ENCODE data around the gene SYNDIG1. TPM values are rescaled to one million over a fixed set of nuclear protein-coding genes. Genes with fewer than 3 reads are reported as not detected.
A peak's percentile ranks its signal among the peaks of the same experiment; 100 is the strongest.

Gene SYNDIG1
- polyA plus RNA-seq, 1 of the 3 experiments (the other 2 are of a cell fraction), result not detected

- no peak for TF ChIP-seq TEAD4 (IDR thresholded peaks at IDR 0.05; ENCODE audit: borderline replicate concordance, insufficient read depth)
These were observed 222.5 kb downstream of the SYNDIG1 start (continued) for GRCh38 chr20:24691901-24692351.

- peak; percentile 1 for DNase-seq
- CTCF ChIA-PET, result no interaction called here
These were observed 223.2 kb downstream of the SYNDIG1 start for GRCh38 chr20:24692446-24693200.

GRCh38 chr20:24693466-24694156 is 224.2 kb downstream of the SYNDIG1 start:
- H3K9me3 ChIP-seq, result no peaks in the 10 kb centered on the region
- ChIA-PET POLR2A (no interaction called here), CTCF (no interaction called here)
- H3K9me2 ChIP-seq, result no peaks in the 10 kb centered on the region
- H3F3A ChIP-seq (replicated peaks; ENCODE audit: insufficient read depth), result no peaks in the 10 kb centered on the region
- H3K4me2 ChIP-seq, result no peak overlapping the region
- H3K4me3 ChIP-seq (ENCODE audit: low read depth in 2 of 2, low read length in 1 of 2), result no peak overlapping the region
- TF ChIP-seq FOXJ3 (CRISPR knock-in tag; IDR thresholded peaks at IDR 0.05), result no peak
- TF ChIP-seq FOXM1 (IDR thresholded peaks at IDR 0.05; ENCODE audit: low read depth), result no peak
- TF ChIP-seq SIN3A (IDR thresholded peaks at IDR 0.05; ENCODE audit: borderline replicate concordance, low read depth, low read length), result no peak
- TF ChIP-seq SMC3 (IDR thresholded peaks at IDR 0.05; ENCODE audit: low read depth, low read length), result no peak
- TF ChIP-seq TEAD4 (IDR thresholded peaks at IDR 0.05; ENCODE audit: borderline replicate concordance, insufficient read depth), result no peak
- no peak for TF ChIP-seq JUND (IDR thresholded peaks at IDR 0.05)
- TF ChIP-seq IRF3 (IDR thresholded peaks at IDR 0.05; ENCODE audit: low read depth, low read length), result no peak
- TF ChIP-seq TAF1 (IDR thresholded peaks at IDR 0.05; ENCODE audit: borderline replicate concordance, low read depth, low read length), result no peak
- H3K4me1 ChIP-seq (ENCODE audit: control insufficient read depth in 1 of 2, insufficient read depth in 2 of 2, low read depth in 1 of 2, low read length in 1 of 2), result no peaks in the 10 kb centered on the region; a peak in 1 of 4 replicates
- H3K27me3 ChIP-seq (ENCODE audit: insufficient read depth), result no peaks in the 10 kb centered on the region
- WGBS (ENCODE audit: low lambda C conversion rate), result 38% methylated on average over 9 of the region's 9 CpGs
- peak; percentile 8 for DNase-seq
- H3K36me3 ChIP-seq (replicated peaks in 1 of 2; ENCODE audit: control insufficient read depth in 1 of 2, insufficient read depth in 2 of 2, low read length in 1 of 2), result no peaks in the 10 kb centered on the region
- no peak overlapping the region for H3K27ac ChIP-seq (ENCODE audit: low read depth in 2 of 2, low read length in 1 of 2)
- H4K20me1 ChIP-seq (ENCODE audit: insufficient read depth), result no peaks in the 10 kb centered on the region
- no peak overlapping the region for H2AFZ ChIP-seq (ENCODE audit: low read depth)
- H3K9ac ChIP-seq, result no peak overlapping the region
- H3K79me2 ChIP-seq (ENCODE audit: insufficient read depth), result no peaks in the 10 kb centered on the region

More at GRCh38 chr20:24692446-24693200, 223.2 kb downstream of the SYNDIG1 start:
- Histone ChIP-seq H4K20me1 (ENCODE audit: insufficient read depth) (no peaks in the 10 kb centered on the region), H3K9me2 (no peaks in the 10 kb centered on the region), H2AFZ (ENCODE audit: low read depth) (no peak overlapping the region), H3K9ac (no peak overlapping the region), H3K4me3 (ENCODE audit: low read depth in 2 of 2, low read length in 1 of 2) (no peak overlapping the region), H3K9me3 (peaks cover 3% of the 10 kb centered on the region; the same call in 1 of the 2 replicates), H3K36me3 (replicated peaks in 1 of 2; ENCODE audit: control insufficient read depth in 1 of 2, insufficient read depth in 2 of 2, low read length in 1 of 2) (no peaks in the 10 kb centered on the region), H3F3A (replicated peaks; ENCODE audit: insufficient read depth) (no peaks in the 10 kb centered on the region), H3K27ac (ENCODE audit: low read depth in 2 of 2, low read length in 1 of 2) (no peak overlapping the region), H3K27me3 (ENCODE audit: insufficient read depth) (no peaks in the 10 kb centered on the region), H3K79me2 (ENCODE audit: insufficient read depth) (no peaks in the 10 kb centered on the region), H3K4me2 (no peak overlapping the region), H3K4me1 (ENCODE audit: control insufficient read depth in 1 of 2, insufficient read depth in 2 of 2, low read depth in 1 of 2, low read length in 1 of 2) (no peaks in the 10 kb centered on the region)
- 37% methylated on average over 5 of the region's 14 CpGs for WGBS (ENCODE audit: low lambda C conversion rate)
- TF ChIP-seq EZH2phosphoT487 (IDR thresholded peaks at IDR 0.05; ENCODE audit: borderline replicate concordance, low read depth), result no peak
- TF ChIP-seq MXI1 (IDR thresholded peaks at IDR 0.05; ENCODE audit: low read depth, low read length), result no peak
- TF ChIP-seq NFIC (IDR thresholded peaks at IDR 0.05; ENCODE audit: borderline replicate concordance), result no peak
- no peak for TF ChIP-seq TEAD4 (IDR thresholded peaks at IDR 0.05; ENCODE audit: borderline replicate concordance, insufficient read depth)
- no peak for TF ChIP-seq ZBTB33 (IDR thresholded peaks at IDR 0.05; ENCODE audit: borderline replicate concordance, low read depth)
- TF ChIP-seq RCOR1 (IDR thresholded peaks at IDR 0.05; ENCODE audit: low read length), result no peak
- TF ChIP-seq FOXJ3 (CRISPR knock-in tag; IDR thresholded peaks at IDR 0.05), result no peak
- TF ChIP-seq TCF12 (IDR thresholded peaks at IDR 0.05), result no peak
- no peak for TF ChIP-seq GATA2 (CRISPR knock-in tag; IDR thresholded peaks at IDR 0.05)
- no peak for TF ChIP-seq GABPA (IDR thresholded peaks at IDR 0.05; ENCODE audit: low read depth)
- TF ChIP-seq RAD21 (IDR thresholded peaks at IDR 0.05; ENCODE audit: low read length), result no peak
- no peak for TF ChIP-seq SIN3A (IDR thresholded peaks at IDR 0.05; ENCODE audit: borderline replicate concordance, low read depth, low read length)
- POLR2A ChIA-PET, result no interaction called here

Measured in SK-N-SH (cell line).